Spleen (tissue), 7 donors: ENCODE data around the gene FGF8.

Experiments
- CTCF ChIP-seq, 11 experiments: fragments of 200-600 bp in 7 of 11; fragments of 450-650 bp in 4 of 11; sonication (generic) in 4 of 11; IDR thresholded peaks in 8 of 11; conservative IDR thresholded peaks in 3 of 11; 1 replicate in 7 of 11; 2 replicates in 4 of 11; pipeline versions ENCODE4 v1.4.0 to v1.8.0; 2016 to 2021; ENCODE audit warnings: antibody characterized with exemption in 11 of 11, inconsistent platforms in 4 of 11, mild to moderate bottlenecking in 1 of 11
- POLR2A ChIP-seq, 3 donors: fragments of 450-650 bp; IDR thresholded peaks; one replicate each; pipeline ENCODE4 v1.5.1; 2017; ENCODE audit warnings: antibody characterized with exemption in 3 of 3, mild to moderate bottlenecking in 1 of 3
- POLR2AphosphoS5 ChIP-seq, 3 donors: sonication (generic); formaldehyde crosslinking; IDR thresholded peaks; one replicate each; pipeline ENCODE4 v1.5.1; 2017; ENCODE audit warnings: antibody characterized with exemption in 3 of 3
- donor health status: DM: no; HTN: no; CAD: no; lungs with moderate emphysema.
- donor health status: DM: no; HTN: no; CAD: no.
- donor health status: DM: no; HTN: no; CAD: no.

- TF ChIP-seq CTCF (IDR thresholded peaks at IDR 0.05 in 8 of 11, conservative IDR thresholded peaks at IDR 0.05 in 3 of 11) (no peak), POLR2A (IDR thresholded peaks at IDR 0.05) (no peak), POLR2AphosphoS5 (IDR thresholded peaks at IDR 0.05) (no peak)
Observed at GRCh38 chr10:101775273-101776160, at the start of gene FGF8.
